Ishikawa (cell line): ENCODE data around the gene GRB10.

ENCODE experiments used
- CEBPB ChIP-seq: IDR thresholded peaks from 2 replicates; pipeline ENCODE4 v1.6.1; 2012
- CREB1 ChIP-seq: IDR thresholded peaks from 2 replicates; pipeline ENCODE4 v1.6.1; 2012; ENCODE audit warnings: low read depth
- EGR1 ChIP-seq: IDR thresholded peaks from 2 replicates; pipeline ENCODE4 v1.6.1; 2012
- EP300 ChIP-seq: IDR thresholded peaks from 2 replicates; pipeline ENCODE4 v1.6.1; 2012; ENCODE audit warnings: borderline replicate concordance
- FOXM1 ChIP-seq: IDR thresholded peaks from 2 replicates; pipeline ENCODE4 v1.6.1; 2012; ENCODE audit warnings: low read depth, borderline replicate concordance
- MAX ChIP-seq: IDR thresholded peaks from 2 replicates; pipeline ENCODE4 v1.6.1; 2012
- NFIC ChIP-seq: IDR thresholded peaks from 2 replicates; pipeline ENCODE4 v1.6.1; 2012
- RAD21 ChIP-seq: IDR thresholded peaks from 2 replicates; pipeline ENCODE4 v1.6.1; 2012; ENCODE audit warnings: low read depth
- REST ChIP-seq: IDR thresholded peaks from 2 replicates; pipeline ENCODE4 v1.6.1; 2012; ENCODE audit warnings: low read depth, mild to moderate bottlenecking
- TAF1 ChIP-seq: IDR thresholded peaks from 2 replicates; pipeline ENCODE4 v1.6.1; 2012; ENCODE audit warnings: low read depth, mild to moderate bottlenecking
- TCF12 ChIP-seq: IDR thresholded peaks from 2 replicates; pipeline ENCODE4 v1.6.1; 2012; ENCODE audit warnings: low read depth
- TEAD4 ChIP-seq: IDR thresholded peaks from 2 replicates; pipeline ENCODE4 v1.6.1; 2012
- YY1 ChIP-seq: IDR thresholded peaks from 2 replicates; pipeline ENCODE4 v1.6.1; 2012; ENCODE audit warnings: low read depth
- ZBTB7A ChIP-seq: IDR thresholded peaks from 2 replicates; pipeline ENCODE4 v1.6.1; 2012; ENCODE audit warnings: low read depth
- TF ChIP-seq, protein P1 (sequence below): IDR thresholded peaks from 2 replicates; pipeline ENCODE4 v1.6.1; 2012

Gene GRB10

DNA sequence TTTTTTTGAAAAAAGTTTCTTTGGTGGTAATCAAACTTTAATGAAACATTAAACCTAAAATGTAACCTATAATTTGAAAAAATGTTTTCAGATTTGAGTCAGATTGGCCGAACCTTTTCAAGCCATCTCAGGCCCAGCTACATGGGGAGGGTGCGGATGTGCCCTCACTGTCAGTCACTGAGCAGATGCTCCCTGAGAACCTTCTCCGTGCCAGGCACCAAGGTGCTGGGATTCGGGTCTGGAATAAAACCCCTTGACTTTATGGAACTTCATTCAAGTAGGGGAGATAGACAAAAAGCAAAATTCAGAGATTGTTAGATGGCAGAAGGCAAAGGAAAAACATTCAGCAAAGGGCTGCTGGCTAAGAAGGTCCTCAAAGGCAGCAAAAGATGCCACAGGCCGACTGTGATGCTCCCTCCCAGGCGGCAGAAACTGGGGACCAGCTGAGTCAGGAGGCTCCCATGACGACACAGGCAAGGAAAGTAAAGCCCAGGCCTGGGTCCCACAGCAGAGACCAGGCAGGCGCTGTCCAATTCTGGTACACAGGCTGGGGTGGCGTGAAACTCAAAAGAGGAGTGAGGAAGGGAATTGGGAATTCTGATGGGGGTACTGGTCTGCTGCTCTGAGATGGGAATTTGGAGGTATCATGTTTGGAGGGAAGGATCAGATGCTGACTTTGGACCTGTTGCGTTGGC, 135.3 kb downstream of the GRB10 start:
- TF ChIP-seq CEBPB, result no peak
- no peak for TF ChIP-seq YY1
- no peak; the same call in 1 of the 2 replicates for TF ChIP-seq REST
- TF ChIP-seq NFIC, result no peak
- no peak for TF ChIP-seq FOXM1
- TF ChIP-seq ZBTB7A, result no peak
- TF ChIP-seq EP300, result no peak
- no peak for TF ChIP-seq TAF1
- TF ChIP-seq TCF12, result no peak
- TF ChIP-seq TEAD4, result no peak
- no peak for TF ChIP-seq MAX
- no peak for TF ChIP-seq RAD21
- TF ChIP-seq EGR1, result no peak
- no peak for TF ChIP-seq CREB1
- TF ChIP-seq, protein P1, sequence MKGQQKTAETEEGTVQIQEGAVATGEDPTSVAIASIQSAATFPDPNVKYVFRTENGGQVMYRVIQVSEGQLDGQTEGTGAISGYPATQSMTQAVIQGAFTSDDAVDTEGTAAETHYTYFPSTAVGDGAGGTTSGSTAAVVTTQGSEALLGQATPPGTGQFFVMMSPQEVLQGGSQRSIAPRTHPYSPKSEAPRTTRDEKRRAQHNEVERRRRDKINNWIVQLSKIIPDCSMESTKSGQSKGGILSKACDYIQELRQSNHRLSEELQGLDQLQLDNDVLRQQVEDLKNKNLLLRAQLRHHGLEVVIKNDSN, result no peak

DNA sequence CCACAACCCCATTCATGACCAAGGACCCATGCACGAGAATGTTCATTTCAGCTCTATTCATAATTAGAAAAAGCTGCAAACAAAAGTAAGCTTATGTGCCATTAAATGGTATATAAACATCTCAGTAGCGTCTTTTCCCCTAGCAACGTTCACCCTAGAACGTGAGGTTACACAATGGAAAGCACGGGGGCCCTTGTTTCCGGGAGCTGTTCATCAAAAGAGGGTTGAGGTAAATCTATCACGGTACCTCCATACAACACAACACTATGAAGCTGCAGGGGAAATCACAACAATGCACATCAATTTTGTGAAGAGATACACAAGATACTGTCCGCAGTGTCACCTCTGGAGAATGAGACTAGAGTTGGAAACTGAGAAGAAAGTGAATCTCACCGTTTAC, 136.6 kb downstream of the GRB10 start:
- TF ChIP-seq FOXM1, result no peak
- no peak for TF ChIP-seq REST
- no peak for TF ChIP-seq RAD21
- no peak for TF ChIP-seq NFIC
- TF ChIP-seq ZBTB7A, result no peak
- no peak for TF ChIP-seq EGR1
- TF ChIP-seq, protein P1, result no peak
- TF ChIP-seq MAX, result no peak
- TF ChIP-seq CEBPB, result no peak
- no peak for TF ChIP-seq TEAD4
- TF ChIP-seq YY1, result no peak

DNA sequence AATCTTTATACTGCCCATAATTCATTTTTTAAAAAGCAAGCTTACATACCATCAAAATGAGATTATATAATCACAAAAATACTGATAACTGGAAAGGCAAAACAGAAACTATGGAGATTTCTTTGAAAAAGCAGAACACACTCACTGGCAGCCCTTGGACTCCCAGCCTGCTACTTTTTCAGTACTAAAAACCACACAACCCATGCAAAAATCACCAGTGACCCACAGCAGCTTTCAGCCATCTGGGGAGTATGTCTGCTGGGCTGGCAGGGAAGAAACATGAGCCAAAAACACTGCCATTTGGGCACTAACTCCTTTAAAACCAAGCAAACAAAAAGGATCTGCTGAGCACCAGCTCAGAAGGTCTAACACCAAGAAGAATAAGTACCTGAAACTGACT, 137.5 kb downstream of the GRB10 start:
- TF ChIP-seq MAX (no peak), EGR1 (no peak), FOXM1 (no peak), TAF1 (no peak), ZBTB7A (no peak), CEBPB (no peak), REST (no peak), EP300 (no peak), YY1 (no peak), RAD21 (no peak), NFIC (no peak), TCF12 (no peak), CREB1 (no peak), TEAD4 (no peak)
- TF ChIP-seq, protein P1, result no peak

DNA sequence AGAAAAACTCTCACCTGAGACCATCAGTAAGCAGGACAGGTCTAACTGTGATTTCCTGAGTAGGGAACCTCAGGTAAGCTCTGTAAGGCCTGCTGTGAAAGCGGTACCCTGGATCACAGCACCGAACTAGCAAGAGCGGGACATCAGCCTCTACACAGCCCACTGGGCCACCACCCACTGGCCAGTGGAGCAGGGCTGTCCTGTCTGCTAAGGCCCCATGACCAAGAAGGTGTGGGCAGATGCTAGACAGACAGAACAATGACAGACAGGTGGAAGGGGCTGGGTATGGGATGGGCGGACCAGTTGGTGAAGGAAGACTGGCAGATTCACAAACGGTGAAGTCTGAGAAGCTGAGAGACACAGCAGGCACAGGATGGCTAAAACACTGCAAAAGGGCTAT, 138.1 kb downstream of the GRB10 start:
- TF ChIP-seq EP300, result no peak
- no peak for TF ChIP-seq NFIC
- TF ChIP-seq TCF12, result no peak
- TF ChIP-seq EGR1, result no peak
